Spleen (tissue), 7 donors: ENCODE measurements around the gene GRK5.

Experiments
- POLR2A ChIP-seq, 3 donors: fragments of 450-650 bp; IDR thresholded peaks; one replicate each; pipeline ENCODE4 v1.5.1; 2017; ENCODE audit warnings: antibody characterized with exemption in 3 of 3, mild to moderate bottlenecking in 1 of 3
- TF ChIP-seq, protein P1 (sequence below), 11 experiments: fragments of 200-600 bp in 7 of 11; fragments of 450-650 bp in 4 of 11; sonication (generic) in 4 of 11; IDR thresholded peaks in 8 of 11; conservative IDR thresholded peaks in 3 of 11; 1 replicate in 7 of 11; 2 replicates in 4 of 11; pipeline versions ENCODE4 v1.4.0 to v1.8.0; 2016 to 2021; ENCODE audit warnings: antibody characterized with exemption in 11 of 11, inconsistent platforms in 4 of 11, mild to moderate bottlenecking in 1 of 11
- donor health status: DM: no; HTN: no; CAD: no; lungs with moderate emphysema.
- donor health status: DM: no; HTN: no; CAD: no.
- donor health status: DM: no; HTN: no; CAD: no.

DNA sequence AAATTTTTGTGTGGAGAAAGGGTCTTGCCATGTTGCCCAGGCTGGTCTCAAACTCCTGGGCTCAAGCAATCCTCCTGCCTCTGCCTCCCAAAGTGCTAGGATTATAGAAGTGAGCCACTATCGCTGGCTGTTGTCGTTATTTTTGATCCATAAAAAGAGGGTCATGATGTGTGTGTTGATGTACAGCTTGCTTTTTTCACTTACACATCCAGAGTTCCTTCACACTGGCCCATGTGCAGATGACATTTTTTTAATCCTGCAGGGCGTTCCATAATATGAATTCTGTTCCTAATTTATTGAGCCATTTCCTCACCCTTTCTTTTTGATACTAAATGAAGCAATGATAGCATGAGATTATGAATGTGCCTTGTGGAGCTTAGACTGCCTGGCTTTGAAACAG, 40.8 kb downstream of the GRK5 start:
- TF ChIP-seq, protein P1, sequence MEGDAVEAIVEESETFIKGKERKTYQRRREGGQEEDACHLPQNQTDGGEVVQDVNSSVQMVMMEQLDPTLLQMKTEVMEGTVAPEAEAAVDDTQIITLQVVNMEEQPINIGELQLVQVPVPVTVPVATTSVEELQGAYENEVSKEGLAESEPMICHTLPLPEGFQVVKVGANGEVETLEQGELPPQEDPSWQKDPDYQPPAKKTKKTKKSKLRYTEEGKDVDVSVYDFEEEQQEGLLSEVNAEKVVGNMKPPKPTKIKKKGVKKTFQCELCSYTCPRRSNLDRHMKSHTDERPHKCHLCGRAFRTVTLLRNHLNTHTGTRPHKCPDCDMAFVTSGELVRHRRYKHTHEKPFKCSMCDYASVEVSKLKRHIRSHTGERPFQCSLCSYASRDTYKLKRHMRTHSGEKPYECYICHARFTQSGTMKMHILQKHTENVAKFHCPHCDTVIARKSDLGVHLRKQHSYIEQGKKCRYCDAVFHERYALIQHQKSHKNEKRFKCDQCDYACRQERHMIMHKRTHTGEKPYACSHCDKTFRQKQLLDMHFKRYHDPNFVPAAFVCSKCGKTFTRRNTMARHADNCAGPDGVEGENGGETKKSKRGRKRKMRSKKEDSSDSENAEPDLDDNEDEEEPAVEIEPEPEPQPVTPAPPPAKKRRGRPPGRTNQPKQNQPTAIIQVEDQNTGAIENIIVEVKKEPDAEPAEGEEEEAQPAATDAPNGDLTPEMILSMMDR (IDR thresholded peaks at IDR 0.05 in 8 of 11, conservative IDR thresholded peaks at IDR 0.05 in 3 of 11): no peak
- TF ChIP-seq POLR2A (IDR thresholded peaks at IDR 0.05): no peak
